HEK293 (cell line): ENCODE results near the gene CD93.

Experiments
- CTCF ChIA-PET: fragments of 350-600 bp; formaldehyde crosslinking; extraction: SDS; loops from one replicate; lab custom pipeline; 2021; ENCODE audit warnings: antibody characterized with exemption; lab: Yijun Ruan, JAX
- POLR2A ChIA-PET: fragments of 300-600 bp; formaldehyde crosslinking; extraction: SDS; loops from one replicate; lab custom pipeline; 2020; ENCODE audit warnings: antibody characterized with exemption, inconsistent platforms; lab: Yijun Ruan, JAX
- H3K27ac ChIP-seq: fragments of 200-500 bp; sonication (Bioruptor generic); 2 replicates; pipeline ENCODE4 v1.5.1; 2014; ENCODE audit warnings: low read depth, low read length, control low read depth, inconsistent platforms; ENCODE audit errors: extremely low read depth
- H3K36me3 ChIP-seq, 2 experiments: fragments of 200-500 bp in 1 of 2; sonication (Bioruptor generic) in 1 of 2; 1 replicate in 1 of 2; 2 replicates in 1 of 2; pipeline ENCODE4 v1.5.1; 2014 to 2017; ENCODE audit warnings: inconsistent platforms in 2 of 2, low read length in 2 of 2; ENCODE audit not compliant: control insufficient read depth in 2 of 2, insufficient read depth in 1 of 2
- H3K4me1 ChIP-seq: fragments of 200-500 bp; sonication (Bioruptor generic); 2 replicates; pipeline ENCODE4 v1.5.1; 2014; ENCODE audit warnings: mild to moderate bottlenecking, low read length, inconsistent platforms; ENCODE audit not compliant: control insufficient read depth, insufficient read depth
- H3K4me3 ChIP-seq: 2 replicates; pipeline ENCODE4 v1.5.1; 2011; ENCODE audit warnings: low read depth, mild to moderate bottlenecking, control low read depth, low read length, moderate library complexity
- H3K9me3 ChIP-seq: fragments of 200-500 bp; sonication (Bioruptor generic); 2 replicates; pipeline ENCODE4 v1.5.1; 2014; ENCODE audit warnings: low read depth, low read length, inconsistent platforms; ENCODE audit not compliant: control insufficient read depth, insufficient read depth
- BCL11A ChIP-seq: fragments of 450-650 bp; formaldehyde crosslinking; IDR thresholded peaks from 2 replicates; pipeline ENCODE4 v1.5.1; 2016; ENCODE audit warnings: low read depth, missing biosample characterization, missing genetic modification characterization
- BCL11B ChIP-seq: fragments of 450-650 bp; formaldehyde crosslinking; IDR thresholded peaks from 2 replicates; pipeline ENCODE4 v1.5.1; 2016; ENCODE audit warnings: low read depth, missing biosample characterization, missing genetic modification characterization
- CTCF ChIP-seq: fragments of 450-650 bp; formaldehyde crosslinking; IDR thresholded peaks from 2 replicates; pipeline ENCODE4 v1.5.1; 2016; ENCODE audit warnings: missing biosample characterization, missing genetic modification characterization
- IKZF3 ChIP-seq: fragments of 450-650 bp; IDR thresholded peaks from 2 replicates; pipeline ENCODE4 v1.5.0; 2018; ENCODE audit warnings: missing biosample characterization, mild to moderate bottlenecking, missing genetic modification characterization, moderate library complexity
- KLF10 ChIP-seq: fragments of 450-650 bp; IDR thresholded peaks from 2 replicates; pipeline ENCODE4 v1.5.1; 2018; ENCODE audit warnings: missing biosample characterization, mild to moderate bottlenecking, missing genetic modification characterization
- ZBTB48 ChIP-seq: fragments of 450-650 bp; formaldehyde crosslinking; IDR thresholded peaks from 2 replicates; pipeline ENCODE4 v1.5.1; 2016; ENCODE audit warnings: missing biosample characterization, missing genetic modification characterization
- ZBTB8A ChIP-seq: fragments of 450-650 bp; formaldehyde crosslinking; IDR thresholded peaks from 2 replicates; pipeline ENCODE4 v1.5.1; 2016; ENCODE audit warnings: missing biosample characterization, missing genetic modification characterization
- ZNF175 ChIP-seq: fragments of 450-650 bp; formaldehyde crosslinking; IDR thresholded peaks from 2 replicates; pipeline ENCODE4 v1.5.1; 2016; ENCODE audit warnings: missing biosample characterization, missing genetic modification characterization
- ZNF19 ChIP-seq: fragments of 450-650 bp; formaldehyde crosslinking; IDR thresholded peaks from 2 replicates; pipeline ENCODE4; 2016; ENCODE audit warnings: missing biosample characterization, missing genetic modification characterization, low read depth
- ZNF248 ChIP-seq: fragments of 450-650 bp; formaldehyde crosslinking; IDR thresholded peaks from 2 replicates; pipeline ENCODE4 v1.5.1; 2017; ENCODE audit warnings: missing biosample characterization, missing genetic modification characterization
- ZNF404 ChIP-seq: fragments of 450-650 bp; formaldehyde crosslinking; IDR thresholded peaks from 2 replicates; pipeline ENCODE4 v1.5.1; 2017; ENCODE audit warnings: missing biosample characterization, missing genetic modification characterization
- ZNF416 ChIP-seq: fragments of 450-650 bp; formaldehyde crosslinking; IDR thresholded peaks from 2 replicates; pipeline ENCODE4 v1.5.1; 2016; ENCODE audit warnings: missing biosample characterization, missing genetic modification characterization
- ZNF48 ChIP-seq: fragments of 450-650 bp; formaldehyde crosslinking; IDR thresholded peaks from 2 replicates; pipeline ENCODE4 v1.5.1; 2016; ENCODE audit warnings: missing biosample characterization, missing genetic modification characterization
- ZNF561 ChIP-seq: fragments of 450-650 bp; IDR thresholded peaks from 2 replicates; pipeline ENCODE4 v1.5.1; 2018; ENCODE audit warnings: missing biosample characterization, missing genetic modification characterization, borderline replicate concordance
- ZNF785 ChIP-seq: fragments of 450-650 bp; formaldehyde crosslinking; IDR thresholded peaks from 2 replicates; pipeline ENCODE4 v1.5.1; 2016; ENCODE audit warnings: missing biosample characterization, missing genetic modification characterization
- ZNF837 ChIP-seq: fragments of 450-650 bp; formaldehyde crosslinking; IDR thresholded peaks from 2 replicates; pipeline ENCODE4 v1.5.1; 2016; ENCODE audit warnings: missing biosample characterization, missing genetic modification characterization
- TF ChIP-seq, protein P1 (sequence below): fragments of 450-650 bp; formaldehyde crosslinking; IDR thresholded peaks from 2 replicates; pipeline ENCODE4 v1.5.1; 2016; ENCODE audit warnings: missing biosample characterization, missing genetic modification characterization
- TF ChIP-seq, protein P2 (sequence below): fragments of 450-650 bp; formaldehyde crosslinking; IDR thresholded peaks from 2 replicates; pipeline ENCODE4 v1.5.1; 2017; ENCODE audit warnings: missing biosample characterization, missing genetic modification characterization
- TF ChIP-seq, protein P3 (sequence below): fragments of 450-650 bp; formaldehyde crosslinking; IDR thresholded peaks from 2 replicates; pipeline ENCODE4 v1.5.1; 2016; ENCODE audit warnings: missing biosample characterization, missing genetic modification characterization, low read depth

CD93 gene

DNA sequence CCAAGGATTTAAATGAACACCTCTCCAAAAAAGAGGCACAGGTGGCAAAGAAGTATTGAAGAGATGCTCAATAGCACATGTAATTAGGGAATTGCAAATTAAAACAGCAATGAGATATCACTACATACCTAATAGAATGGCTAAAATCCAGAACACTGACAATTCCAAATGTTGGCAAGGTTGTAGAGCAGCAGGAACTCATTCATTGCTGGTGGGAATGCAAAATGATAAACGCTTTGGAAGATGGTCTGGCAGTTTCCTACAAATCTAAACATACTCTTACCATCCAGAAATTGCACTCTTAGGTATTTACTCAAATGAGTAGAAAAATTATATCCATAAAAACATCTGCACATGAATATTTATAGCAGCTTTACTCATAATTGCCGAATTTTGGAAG is 17.0 kb downstream of the CD93 start:
- CTCF ChIA-PET, result no interaction called here
- POLR2A ChIA-PET, result no interaction called here
- Histone ChIP-seq H3K27ac (no peak overlapping the region), H3K9me3 (no peaks in the 10 kb centered on the region), H3K4me3 (no peak overlapping the region), H3K4me1 (0 out of 2 replicates have a peak, but pooled peaks cover 2% of the 10 kb centered on the region), H3K36me3 (no peaks in the 10 kb centered on the region)
- TF ChIP-seq ZNF404 (tag by site-specific recombination) (no peak), ZNF48 (tag by site-specific recombination) (no peak), ZNF248 (tag by site-specific recombination) (no peak), ZNF837 (tag by site-specific recombination) (no peak), ZNF175 (tag by site-specific recombination) (no peak), BCL11A (tag by site-specific recombination) (no peak), KLF10 (tag by site-specific recombination) (no peak), ZBTB48 (tag by site-specific recombination) (no peak), ZNF19 (tag by site-specific recombination) (no peak), ZNF785 (tag by site-specific recombination) (no peak), BCL11B (tag by site-specific recombination) (no peak), ZBTB8A (no peak), ZNF416 (tag by site-specific recombination) (no peak), CTCF (no peak)
- TF ChIP-seq, protein P1, sequence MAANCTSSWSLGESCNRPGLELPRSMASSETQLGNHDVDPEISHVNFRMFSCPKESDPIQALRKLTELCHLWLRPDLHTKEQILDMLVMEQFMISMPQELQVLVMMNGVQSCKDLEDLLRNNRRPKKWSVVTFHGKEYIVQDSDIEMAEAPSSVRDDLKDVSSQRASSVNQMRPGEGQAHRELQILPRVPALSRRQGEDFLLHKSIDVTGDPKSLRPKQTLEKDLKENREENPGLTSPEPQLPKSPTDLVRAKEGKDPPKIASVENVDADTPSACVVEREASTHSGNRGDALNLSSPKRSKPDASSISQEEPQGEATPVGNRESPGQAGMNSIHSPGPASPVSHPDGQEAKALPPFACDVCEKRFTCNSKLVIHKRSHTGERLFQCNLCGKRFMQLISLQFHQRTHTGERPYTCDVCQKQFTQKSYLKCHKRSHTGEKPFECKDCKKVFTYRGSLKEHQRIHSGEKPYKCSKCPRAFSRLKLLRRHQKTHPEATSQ, result no peak
- TF ChIP-seq, protein P2, sequence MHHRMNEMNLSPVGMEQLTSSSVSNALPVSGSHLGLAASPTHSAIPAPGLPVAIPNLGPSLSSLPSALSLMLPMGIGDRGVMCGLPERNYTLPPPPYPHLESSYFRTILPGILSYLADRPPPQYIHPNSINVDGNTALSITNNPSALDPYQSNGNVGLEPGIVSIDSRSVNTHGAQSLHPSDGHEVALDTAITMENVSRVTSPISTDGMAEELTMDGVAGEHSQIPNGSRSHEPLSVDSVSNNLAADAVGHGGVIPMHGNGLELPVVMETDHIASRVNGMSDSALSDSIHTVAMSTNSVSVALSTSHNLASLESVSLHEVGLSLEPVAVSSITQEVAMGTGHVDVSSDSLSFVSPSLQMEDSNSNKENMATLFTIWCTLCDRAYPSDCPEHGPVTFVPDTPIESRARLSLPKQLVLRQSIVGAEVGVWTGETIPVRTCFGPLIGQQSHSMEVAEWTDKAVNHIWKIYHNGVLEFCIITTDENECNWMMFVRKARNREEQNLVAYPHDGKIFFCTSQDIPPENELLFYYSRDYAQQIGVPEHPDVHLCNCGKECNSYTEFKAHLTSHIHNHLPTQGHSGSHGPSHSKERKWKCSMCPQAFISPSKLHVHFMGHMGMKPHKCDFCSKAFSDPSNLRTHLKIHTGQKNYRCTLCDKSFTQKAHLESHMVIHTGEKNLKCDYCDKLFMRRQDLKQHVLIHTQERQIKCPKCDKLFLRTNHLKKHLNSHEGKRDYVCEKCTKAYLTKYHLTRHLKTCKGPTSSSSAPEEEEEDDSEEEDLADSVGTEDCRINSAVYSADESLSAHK (tag by site-specific recombination), result no peak

DNA sequence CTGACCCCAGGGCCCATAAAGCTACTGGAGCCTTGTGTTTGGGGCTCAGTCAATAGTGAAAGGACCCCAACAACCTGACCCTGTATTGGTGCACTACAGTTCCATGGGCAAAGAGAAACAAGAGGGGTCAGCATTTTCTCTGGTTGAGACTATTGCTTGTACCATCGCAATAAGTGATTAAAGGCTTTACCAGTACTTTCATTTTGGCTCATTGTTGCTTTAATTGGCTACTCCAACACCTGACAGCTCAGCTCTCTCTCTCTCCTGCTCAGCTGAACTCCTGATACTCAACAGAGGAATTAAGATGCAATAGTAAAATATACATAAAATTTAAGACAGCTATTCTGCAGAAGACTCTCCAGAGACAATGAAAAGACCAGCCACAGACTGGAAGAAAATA is 17.8 kb downstream of the CD93 start:
- TF ChIP-seq ZNF561 (tag by site-specific recombination), result no peak
- TF ChIP-seq BCL11A (tag by site-specific recombination), result no peak
- Histone ChIP-seq H3K4me3 (no peak overlapping the region), H3K27ac (no peak overlapping the region), H3K36me3 (no peaks in the 10 kb centered on the region), H3K9me3 (no peaks in the 10 kb centered on the region), H3K4me1 (0 out of 2 replicates have a peak, but pooled peaks cover 2% of the 10 kb centered on the region)
- CTCF ChIA-PET, result interaction anchor here (1.1 to 1.7 kb wide), 2 partner anchors 17 to 344 kb away, joined by 3 to 6 read pairs; no protein-coding TSS in a partner anchor
- POLR2A ChIA-PET, result no interaction called here

- 0 out of 2 replicates have a peak, but pooled peaks cover 2% of the 10 kb centered on the region for H3K4me1 ChIP-seq
- no peak overlapping the region for H3K27ac ChIP-seq
- H3K36me3 ChIP-seq, result no peaks in the 10 kb centered on the region
- ChIA-PET POLR2A (no interaction called here), CTCF (interaction anchor here (1.1 to 1.7 kb wide), 2 partner anchors 13 to 16 kb away, joined by 5 to 6 read pairs; no protein-coding TSS in a partner anchor)
- no peak overlapping the region for H3K4me3 ChIP-seq
- H3K9me3 ChIP-seq, result no peaks in the 10 kb centered on the region
- no peak for TF ChIP-seq IKZF3 (tag by site-specific recombination)
- TF ChIP-seq, protein P3, sequence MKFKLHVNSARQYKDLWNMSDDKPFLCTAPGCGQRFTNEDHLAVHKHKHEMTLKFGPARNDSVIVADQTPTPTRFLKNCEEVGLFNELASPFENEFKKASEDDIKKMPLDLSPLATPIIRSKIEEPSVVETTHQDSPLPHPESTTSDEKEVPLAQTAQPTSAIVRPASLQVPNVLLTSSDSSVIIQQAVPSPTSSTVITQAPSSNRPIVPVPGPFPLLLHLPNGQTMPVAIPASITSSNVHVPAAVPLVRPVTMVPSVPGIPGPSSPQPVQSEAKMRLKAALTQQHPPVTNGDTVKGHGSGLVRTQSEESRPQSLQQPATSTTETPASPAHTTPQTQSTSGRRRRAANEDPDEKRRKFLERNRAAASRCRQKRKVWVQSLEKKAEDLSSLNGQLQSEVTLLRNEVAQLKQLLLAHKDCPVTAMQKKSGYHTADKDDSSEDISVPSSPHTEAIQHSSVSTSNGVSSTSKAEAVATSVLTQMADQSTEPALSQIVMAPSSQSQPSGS, result peak; percentile 74; the same call in 1 of the 2 replicates
Observed at GRCh38 chr20:23066772-23067171, 19.4 kb downstream of the CD93 start.
